Activated CD8-positive, alpha-beta memory T cell treated with anti-CD3 and anti-CD28 coated beads, Interleukin-2, amount 10 ng/mL, durations not matched to agents 7 days and 5 days (primary cell): Measurements from ENCODE around the gene POF1B. TPM values are rescaled to one million over a fixed set of nuclear protein-coding genes. Genes with fewer than 3 reads are reported as not detected.
"Not testable (repeated sequence)": the region's sequence is repeated elsewhere in the genome, so short reads cannot be mapped to it uniquely, and the experiment has no call there.

Experiments
- ATAC-seq: fragments of 150-1000 bp; cut with Tn5 transposase; one replicate; pipeline ENCODE4 v1.10.0; 2021; ENCODE audit warnings: moderate library complexity
- CTCF ChIA-PET: fragments of 350-600 bp; sonication (Branson Sonifier 250); formaldehyde crosslinking; loops from one replicate; lab custom pipeline; 2021; ENCODE audit warnings: antibody characterized with exemption; lab: Charles Lee
- DNase-seq: peaks from one replicate; pipeline ENCODE4 v3.0.0-alpha.2; 2020
- H3K27ac Mint-ChIP-seq: one replicate; pipeline ENCODE4 v1.8.0; 2021; ENCODE audit warnings: mild to moderate bottlenecking, mixed read lengths
- H3K27me3 Mint-ChIP-seq: one replicate; pipeline ENCODE4 v1.8.0; 2021; ENCODE audit warnings: mixed read lengths
- H3K36me3 Mint-ChIP-seq: one replicate; pipeline ENCODE4 v1.8.0; 2021; ENCODE audit warnings: mild to moderate bottlenecking, mixed read lengths
- H3K4me1 Mint-ChIP-seq: one replicate; pipeline ENCODE4 v1.8.0; 2021; ENCODE audit warnings: mixed read lengths
- H3K4me3 Mint-ChIP-seq: one replicate; pipeline ENCODE4 v1.8.0; 2021; ENCODE audit warnings: mild to moderate bottlenecking, moderate library complexity, mixed read lengths
- H3K9me3 Mint-ChIP-seq: one replicate; pipeline ENCODE4 v1.8.0; 2022; ENCODE audit warnings: low read depth, mixed read lengths
- total RNA-seq, 2 experiments: library from RNA; stranded (reverse); gene quantifications; one replicate each; pipeline ENCODE4 v1.2.3, GENCODE V29; 2021

The POF1B gene
- total RNA-seq, 2 experiments from 2014 or later = not detected

DNA sequence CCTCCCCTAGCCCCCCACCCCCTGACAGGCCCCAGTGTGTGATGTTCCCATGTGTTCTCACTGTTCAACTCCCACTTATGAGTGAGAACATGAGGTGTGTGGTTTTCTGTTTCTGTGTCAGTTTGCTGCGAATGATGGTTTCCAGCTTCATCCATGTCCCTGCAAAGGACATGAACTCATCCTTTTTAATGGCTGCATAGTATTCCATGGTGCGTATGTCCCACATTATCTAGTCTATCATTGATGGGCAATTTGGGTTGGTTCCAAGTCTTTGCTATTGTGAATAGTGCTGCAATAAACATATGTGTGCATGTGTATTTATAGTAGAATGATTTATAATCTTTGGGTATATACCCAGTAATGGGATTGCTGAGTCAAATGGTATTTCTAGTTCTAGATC is 68.1 kb downstream of the POF1B start:
- H3K9me3 Mint-ChIP-seq, H3K36me3 Mint-ChIP-seq, CTCF ChIA-PET, DNase-seq, ATAC-seq, H3K4me1 Mint-ChIP-seq, H3K27me3 Mint-ChIP-seq, H3K4me3 Mint-ChIP-seq, H3K27ac Mint-ChIP-seq: not testable (repeated sequence)

DNA sequence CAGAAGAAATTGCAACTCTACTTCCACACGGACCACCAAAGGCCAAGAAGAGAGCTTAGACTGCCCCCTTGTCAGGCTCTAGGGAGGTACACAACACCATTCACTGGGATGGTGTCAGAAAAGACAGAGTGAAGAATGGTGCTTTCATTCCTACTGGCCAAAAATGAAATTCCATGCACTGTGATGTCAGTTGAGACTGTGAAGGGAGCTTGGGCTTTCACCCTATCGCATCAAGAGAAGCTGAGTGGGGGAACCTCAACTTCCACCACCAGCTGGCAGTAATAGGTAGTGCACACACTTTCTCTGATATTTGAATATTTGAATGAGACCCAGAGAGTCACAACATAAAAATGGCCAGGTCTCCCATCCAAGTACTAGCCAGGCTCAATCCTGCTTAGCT is 69.7 kb downstream of the POF1B start:
- no peak for DNase-seq
- no peaks in the 10 kb centered on the region for H3K4me1 Mint-ChIP-seq
- no peaks in the 10 kb centered on the region for H3K27me3 Mint-ChIP-seq
- no peak overlapping the region for H3K27ac Mint-ChIP-seq
- no peak for ATAC-seq
- H3K4me3 Mint-ChIP-seq = no peak overlapping the region
- CTCF ChIA-PET = no interaction called here
- no peaks in the 10 kb centered on the region for H3K36me3 Mint-ChIP-seq
- no peaks in the 10 kb centered on the region for H3K9me3 Mint-ChIP-seq

DNA sequence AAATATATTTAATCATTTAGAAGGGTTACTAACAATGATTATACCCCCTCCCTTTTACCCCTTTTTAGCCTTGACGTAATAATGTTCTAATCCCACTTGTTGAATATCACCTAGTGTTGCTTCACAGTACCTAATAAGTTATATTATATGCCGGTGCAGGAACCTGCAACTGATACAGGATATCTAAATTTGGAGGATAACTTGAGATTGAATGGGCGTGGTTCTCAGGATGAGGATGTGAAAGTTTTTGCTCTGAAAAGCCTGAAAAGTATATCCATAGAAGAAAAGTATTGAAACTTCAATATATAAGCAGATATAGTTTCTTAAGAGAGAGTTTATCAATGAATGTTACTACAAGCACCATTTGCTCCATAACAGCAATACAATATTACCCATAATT is 75.9 kb downstream of the POF1B start:
- CTCF ChIA-PET = no interaction called here
- H3K27me3 Mint-ChIP-seq = no peaks in the 10 kb centered on the region
- H3K4me1 Mint-ChIP-seq = no peaks in the 10 kb centered on the region
- H3K4me3 Mint-ChIP-seq = no peak overlapping the region
- H3K27ac Mint-ChIP-seq = no peak overlapping the region
- no peaks in the 10 kb centered on the region for H3K9me3 Mint-ChIP-seq
- H3K36me3 Mint-ChIP-seq = no peaks in the 10 kb centered on the region
- DNase-seq (no peak), ATAC-seq (no peak)

DNA sequence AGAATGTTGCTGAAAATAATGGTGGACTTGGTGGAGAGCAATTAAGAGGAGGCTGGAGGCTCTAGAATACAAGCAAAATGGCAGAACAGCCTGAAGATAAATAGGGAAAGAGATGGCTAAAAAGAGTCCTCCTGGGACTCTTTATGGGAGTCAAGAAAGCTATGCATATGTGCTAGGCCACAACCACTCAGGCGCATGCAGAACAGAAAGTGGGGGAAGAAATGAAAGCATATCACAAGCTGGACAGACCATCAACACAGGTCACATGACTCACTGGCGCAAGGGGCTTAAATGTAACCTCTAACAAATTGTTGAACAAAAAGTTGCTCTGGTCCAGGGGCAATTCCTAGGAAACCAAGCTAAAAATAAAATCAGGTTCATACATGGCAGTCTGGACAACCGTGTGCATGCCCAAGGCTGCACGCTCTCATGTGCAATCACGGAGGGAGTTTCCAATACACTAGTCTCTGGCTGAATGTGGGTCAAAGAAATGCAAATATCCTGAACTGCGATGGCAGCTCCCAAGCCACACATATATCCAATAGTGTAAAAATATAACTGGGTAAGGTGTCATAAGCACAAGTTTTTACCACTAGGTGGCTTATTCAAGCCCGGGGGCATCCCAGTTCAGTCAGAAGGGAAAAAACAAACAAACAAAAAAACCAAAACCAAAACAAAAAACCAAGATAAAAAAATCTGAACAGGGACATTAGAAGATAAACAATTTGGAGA is 90.3 kb downstream of the POF1B start:
- Mint-ChIP-seq H3K36me3 (no peaks in the 10 kb centered on the region), H3K27me3 (no peaks in the 10 kb centered on the region), H3K4me1 (no peaks in the 10 kb centered on the region), H3K27ac (no peak overlapping the region), H3K9me3 (no peaks in the 10 kb centered on the region), H3K4me3 (no peak overlapping the region)
- ATAC-seq = no peak
- no peak for DNase-seq
- CTCF ChIA-PET = no interaction called here

DNA sequence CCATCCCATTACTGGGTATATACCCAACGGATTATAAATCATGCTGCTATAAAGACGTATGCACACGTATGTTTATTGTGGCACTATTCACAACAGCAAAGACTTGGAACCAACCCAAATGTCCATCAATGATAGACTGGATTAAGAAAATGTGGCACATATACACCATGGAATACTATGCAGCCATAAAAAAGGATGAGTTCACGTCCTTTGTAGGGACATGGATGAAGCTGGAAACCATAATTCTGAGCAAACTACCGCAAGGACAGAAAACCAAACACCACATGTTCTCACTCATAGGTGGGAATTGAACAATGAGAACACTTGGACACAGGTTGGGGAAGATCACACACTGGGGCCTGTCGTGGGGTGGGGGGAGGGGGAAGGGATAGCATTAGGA is 94.2 kb downstream of the POF1B start:
- DNase-seq, H3K4me1 Mint-ChIP-seq, H3K36me3 Mint-ChIP-seq, CTCF ChIA-PET, H3K27me3 Mint-ChIP-seq, H3K27ac Mint-ChIP-seq, H3K4me3 Mint-ChIP-seq, H3K9me3 Mint-ChIP-seq, ATAC-seq: not testable (repeated sequence)

- ATAC-seq (peak; percentile 16), DNase-seq (no peak)
- Mint-ChIP-seq H3K9me3 (no peaks in the 10 kb centered on the region), H3K36me3 (no peaks in the 10 kb centered on the region), H3K4me1 (peaks cover 6% of the 10 kb centered on the region), H3K27ac (peak overlapping the region; percentile 46), H3K4me3 (peak overlapping the region; percentile 74), H3K27me3 (peaks cover 28% of the 10 kb centered on the region)
- CTCF ChIA-PET = no interaction called here
Observed at GRCh38 chrX:85244450-85245211, 134.8 kb downstream of the POF1B start.

DNA sequence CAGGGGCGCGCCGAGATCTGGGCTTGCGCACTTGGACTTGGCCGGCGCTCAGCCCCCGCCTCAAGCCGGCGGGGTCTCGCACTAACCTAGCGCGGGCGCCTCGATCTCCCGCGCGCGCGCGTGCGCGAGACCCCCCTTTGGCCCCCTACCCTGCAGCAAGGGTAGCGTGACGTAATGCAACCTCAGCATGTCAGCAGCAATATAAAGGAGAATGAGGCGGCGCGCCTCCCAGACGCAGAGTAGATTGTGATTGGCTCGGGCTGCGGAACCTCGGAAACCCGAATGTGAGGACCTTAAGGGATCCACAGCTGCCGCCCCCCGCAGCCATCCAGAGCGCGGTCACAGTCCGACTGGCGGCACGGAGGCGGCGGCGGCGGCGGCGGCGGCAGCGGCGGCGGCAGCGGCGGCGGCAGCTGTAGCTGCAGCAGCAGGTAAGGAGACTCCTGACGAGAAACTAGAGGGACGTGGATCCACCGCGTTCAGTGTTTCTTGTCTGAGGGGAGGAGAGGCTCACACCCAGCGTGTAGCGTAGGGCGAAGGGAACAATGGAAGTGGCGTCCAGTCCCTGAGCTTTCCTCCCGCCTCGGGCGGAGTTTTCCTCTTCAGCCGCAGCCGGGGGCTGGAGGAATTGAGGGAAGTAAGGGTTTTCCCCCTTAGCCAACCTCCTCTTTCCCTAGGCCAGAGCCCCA is 135.6 kb downstream of the POF1B start, which contains the start of the genes SATL1 and ZNF711:
Gene SATL1 (minus strand): TSS at position 19 of the 689 bp plus-strand sequence. CDS start 134,811 bp downstream, outside the sequence.
Gene ZNF711 (plus strand): TSS at position 231 of the 689 bp plus-strand sequence. CDS start 3,582 bp downstream, outside the sequence.
- H3K9me3 Mint-ChIP-seq = no peaks in the 10 kb centered on the region
- H3K36me3 Mint-ChIP-seq = no peaks in the 10 kb centered on the region
- H3K4me3 Mint-ChIP-seq = peak within 1 kb of the TSS; percentile 74
- DNase-seq = no peak
- peak within 1 kb of the TSS; percentile 46 for H3K27ac Mint-ChIP-seq
- peak; percentile 20 for ATAC-seq
- H3K4me1 Mint-ChIP-seq = peaks cover 6% of the 10 kb centered on the region
- H3K27me3 Mint-ChIP-seq = peaks cover 28% of the 10 kb centered on the region
- CTCF ChIA-PET = no interaction called here

- no peak overlapping the region for H3K27ac Mint-ChIP-seq
- CTCF ChIA-PET = no interaction called here
Observed at GRCh38 chrX:85243155-85243554, 136.3 kb downstream of the POF1B start.

More at GRCh38 chrX:85243155-85243554, 136.3 kb downstream of the POF1B start:
- Mint-ChIP-seq H3K9me3 (no peaks in the 10 kb centered on the region), H3K27me3 (peaks cover 28% of the 10 kb centered on the region), H3K4me1 (peaks cover 6% of the 10 kb centered on the region), H3K36me3 (no peaks in the 10 kb centered on the region), H3K4me3 (peak overlapping the region; percentile 18)
- no peak for ATAC-seq
- DNase-seq = no peak

Other genes starting within 250 kb of the POF1B start
- gene SATL1, start 135.9 kb downstream of the POF1B start, total RNA-seq = under 1 TPM in 1 of 2 experiments, not detected in 1; 0.09 TPM
- gene ZNF711, start 135.7 kb downstream of the POF1B start, total RNA-seq = under 1 TPM in 1 of 2 experiments, not detected in 1; 0.26 TPM